OCI-LY7 (cell line): Measurements from ENCODE around the gene BPIFB1. TPM values are rescaled to one million over a fixed set of nuclear protein-coding genes. Genes with fewer than 3 reads are reported as not detected.

Source experiments
- BruUV-seq: library from RNA; stranded (reverse); fragments of 400-500 nt; replicated peaks from 2 replicates; lab custom pipeline; 2021; lab: Mats Ljungman, UMichigan
- CTCF ChIA-PET: fragments of 300-600 bp; sonication (Branson Sonifier 250); formaldehyde crosslinking; loops from one replicate; lab custom pipeline; 2022; ENCODE audit warnings: antibody characterized with exemption; ENCODE audit not compliant: unreplicated experiment; lab: Charles Lee
- POLR2A ChIA-PET: fragments of 300-600 bp; sonication (Branson Sonifier 250); formaldehyde crosslinking; loops from one replicate; lab custom pipeline; 2022; ENCODE audit warnings: antibody characterized with exemption; lab: Charles Lee
- DNase-seq: peaks from one replicate; pipeline ENCODE4 v3.0.0-alpha.2; 2015; ENCODE audit warnings: low spot score
- H2AFZ ChIP-seq: fragments of 200-600 bp; sonication (generic), shearing (Covaris generic); 2 replicates; pipeline ENCODE4 v1.6.1; 2014; ENCODE audit warnings: mild to moderate bottlenecking, antibody characterized with exemption, low read length, moderate library complexity
- H3K27ac ChIP-seq: fragments of 200-600 bp; sonication (generic); 2 replicates; pipeline ENCODE4 v1.5.1; 2014; ENCODE audit warnings: mixed run types, low read depth, mild to moderate bottlenecking, moderate library complexity, low read length, inconsistent platforms; ENCODE audit not compliant: poor library complexity, severe bottlenecking
- H3K36me3 ChIP-seq: fragments of 200-600 bp; sonication (generic); 2 replicates; pipeline ENCODE4 v1.6.1; 2014; ENCODE audit warnings: mild to moderate bottlenecking, antibody characterized with exemption, low read length, moderate library complexity, mixed read lengths; ENCODE audit not compliant: insufficient read depth
- H3K4me1 ChIP-seq: fragments of 200-600 bp; sonication (generic); 2 replicates; pipeline ENCODE4 v1.5.1; 2014; ENCODE audit warnings: mild to moderate bottlenecking, low read length; ENCODE audit not compliant: insufficient read depth, poor library complexity, severe bottlenecking
- H3K4me2 ChIP-seq: fragments of 200-600 bp; sonication (generic); 2 replicates; pipeline ENCODE4 v1.6.1; 2014; ENCODE audit warnings: mild to moderate bottlenecking, low read length
- H3K4me3 ChIP-seq: fragments of 200-600 bp; sonication (generic); 2 replicates; pipeline ENCODE4 v1.5.1; 2014; ENCODE audit warnings: mild to moderate bottlenecking, low read depth, low read length; ENCODE audit not compliant: poor library complexity, severe bottlenecking
- H3K79me2 ChIP-seq: fragments of 200-600 bp; sonication (generic); 2 replicates; pipeline ENCODE4 v1.6.1; 2016; ENCODE audit warnings: low read depth, mild to moderate bottlenecking, low read length, moderate library complexity, mixed read lengths; ENCODE audit not compliant: insufficient read depth
- H3K9me2 ChIP-seq: fragments of 200-600 bp; sonication (generic); 2 replicates; pipeline ENCODE4 v1.6.1; 2016; ENCODE audit warnings: mild to moderate bottlenecking, low read length, mixed read lengths; ENCODE audit not compliant: insufficient read depth
- H3K9me3 ChIP-seq: fragments of 200-600 bp; sonication (generic); 2 replicates; pipeline ENCODE4 v1.6.1; 2014; ENCODE audit warnings: mild to moderate bottlenecking, mixed run types, low read length, mixed read lengths
- H4K20me1 ChIP-seq: fragments of 200-600 bp; sonication (generic); 2 replicates; pipeline ENCODE4 v1.6.1; 2014; ENCODE audit warnings: mild to moderate bottlenecking, antibody characterized with exemption, low read length, moderate library complexity, mixed read lengths; ENCODE audit not compliant: insufficient read depth
- CTCF ChIP-seq: fragments of 200-600 bp; sonication (generic); conservative IDR thresholded peaks from 2 replicates; pipeline ENCODE4 v1.5.1; 2014; ENCODE audit warnings: mild to moderate bottlenecking, antibody characterized with exemption, low read length, moderate library complexity, mixed read lengths
- EZH2phosphoT487 ChIP-seq: fragments of 200-600 bp; sonication (generic); IDR thresholded peaks from 2 replicates; pipeline ENCODE4 v1.6.1; 2018; ENCODE audit warnings: low read depth, borderline replicate concordance, mild to moderate bottlenecking, mixed run types, antibody characterized with exemption, low read length, moderate library complexity, mixed read lengths
- intact Hi-C: fragments of 100-400 bp; cut with micrococcal nuclease; formaldehyde crosslinking; loops from one replicate; pipeline ENCODE4 v1.10.0; 2022; ENCODE audit not compliant: unreplicated experiment
- total RNA-seq, 2 experiments: library from RNA; depleted of rRNA in 1 of 2; stranded (reverse); fragments of >200 nt in 1 of 2; shearing (Covaris generic) in 1 of 2; gene quantifications; 2 replicates each; pipeline ENCODE4 v1.2.3, GENCODE V29; 2014 to 2022

Gene BPIFB1
- total RNA-seq, 2 experiments from 2014 or later: not detected

DNA sequence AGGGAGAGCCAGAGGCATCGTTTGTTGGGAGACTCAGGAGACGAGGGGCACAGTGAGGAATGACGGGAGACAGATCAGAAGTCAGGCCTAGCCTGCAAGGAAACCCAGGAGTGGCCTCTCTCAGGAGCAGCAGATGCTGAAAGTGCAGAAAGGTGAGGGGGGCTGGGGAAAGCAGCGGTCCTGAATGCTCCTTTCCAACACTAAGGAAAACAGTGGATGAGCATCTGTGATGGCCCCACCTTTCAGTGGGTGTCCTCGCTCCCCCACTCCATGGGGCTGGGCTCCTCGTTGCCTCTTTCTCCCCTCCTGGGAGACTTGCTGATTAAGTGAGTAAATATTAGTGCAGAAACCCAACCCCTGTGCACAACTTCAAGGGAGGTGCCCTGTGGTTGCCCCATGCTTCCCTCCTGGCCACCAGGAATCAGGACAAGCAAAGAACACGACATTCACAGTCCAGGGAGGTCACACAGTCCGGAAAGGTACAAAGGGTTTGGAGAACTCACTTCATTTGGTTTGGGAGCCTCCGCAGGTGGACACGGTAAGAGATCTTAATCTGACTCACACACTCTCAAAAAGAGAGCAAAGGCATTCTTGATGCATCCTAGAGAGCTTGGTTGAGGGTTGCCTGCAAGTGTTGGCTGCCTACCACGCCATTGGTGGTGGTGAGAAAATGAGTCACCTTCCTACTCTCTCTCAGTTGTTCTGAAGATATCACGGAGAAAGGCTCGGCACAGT, 9.7 kb upstream of the BPIFB1 start:
- Histone ChIP-seq H3K4me2 (no peak overlapping the region), H3K79me2 (no peaks in the 10 kb centered on the region)
- intact Hi-C loops: no loop called here

GRCh38 chr20:33275215-33275614, 7.8 kb upstream of the BPIFB1 start:
- no peaks in the 10 kb centered on the region for H3K36me3 ChIP-seq
- DNase-seq: no peak
- CTCF ChIA-PET: no interaction called here
- BruUV-seq: no TSS peak
- no peaks in the 10 kb centered on the region for H3K4me1 ChIP-seq
- no peak overlapping the region for H2AFZ ChIP-seq
- H3K27ac ChIP-seq: no peak overlapping the region
- no peaks in the 10 kb centered on the region for H3K9me2 ChIP-seq
- H3K9me3 ChIP-seq: no peaks in the 10 kb centered on the region
- no peaks in the 10 kb centered on the region for H3K79me2 ChIP-seq
- intact Hi-C loops: no loop called here
- no peak for TF ChIP-seq CTCF
- TF ChIP-seq EZH2phosphoT487: no peak
- no peaks in the 10 kb centered on the region for H4K20me1 ChIP-seq
- POLR2A ChIA-PET: no interaction called here
- no peak overlapping the region for H3K4me2 ChIP-seq
- H3K4me3 ChIP-seq: no peak overlapping the region

More for the DNA sequence above, 9.7 kb upstream of the BPIFB1 start:
- Histone ChIP-seq H4K20me1 (no peaks in the 10 kb centered on the region), H3K27ac (no peak overlapping the region), H3K9me3 (no peaks in the 10 kb centered on the region), H3K36me3 (no peaks in the 10 kb centered on the region), H2AFZ (no peak overlapping the region), H3K4me1 (no peaks in the 10 kb centered on the region), H3K4me3 (no peak overlapping the region), H3K9me2 (no peaks in the 10 kb centered on the region)
- DNase-seq: no peak
- ChIA-PET CTCF (no interaction called here), POLR2A (no interaction called here)
- BruUV-seq: no TSS peak
- TF ChIP-seq CTCF (no peak), EZH2phosphoT487 (no peak)

DNA sequence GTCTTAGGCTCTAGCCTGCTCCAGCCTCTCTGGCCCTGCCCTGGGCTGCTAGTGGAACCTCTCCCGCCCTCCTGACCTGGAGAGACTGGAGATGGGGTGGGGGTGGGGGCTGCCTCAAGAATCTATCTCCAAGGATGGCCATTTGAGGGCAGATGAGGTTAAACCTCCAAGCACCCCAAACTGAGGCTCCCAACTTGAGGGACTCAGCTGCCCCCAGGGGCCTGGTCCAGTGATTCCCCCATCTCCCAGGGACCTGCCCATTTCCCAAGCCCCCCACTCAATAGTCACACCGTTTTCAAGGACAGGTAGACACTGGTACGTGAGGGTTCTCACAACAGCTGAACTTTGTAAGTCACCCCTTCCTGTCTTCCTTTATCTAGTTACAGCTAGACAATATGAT, 7.1 kb upstream of the BPIFB1 start:
- no peaks in the 10 kb centered on the region for H3K4me1 ChIP-seq
- H4K20me1 ChIP-seq: no peaks in the 10 kb centered on the region
- no peaks in the 10 kb centered on the region for H3K9me3 ChIP-seq
- H3K9me2 ChIP-seq: no peaks in the 10 kb centered on the region
- CTCF ChIA-PET: no interaction called here
- H3K36me3 ChIP-seq: no peaks in the 10 kb centered on the region
- H2AFZ ChIP-seq: no peak overlapping the region
- intact Hi-C loops: no loop called here
- H3K4me2 ChIP-seq: no peak overlapping the region
- DNase-seq: no peak
- POLR2A ChIA-PET: no interaction called here
- TF ChIP-seq CTCF (no peak), EZH2phosphoT487 (no peak)
- no peaks in the 10 kb centered on the region for H3K79me2 ChIP-seq
- H3K27ac ChIP-seq: no peak overlapping the region
- H3K4me3 ChIP-seq: no peak overlapping the region
- BruUV-seq: no TSS peak
